Skin of body (tissue), 2 donors: ENCODE data around the gene TBC1D2B. TPM values are rescaled to one million over a fixed set of nuclear protein-coding genes. Genes with fewer than 3 reads are reported as not detected.
"Not testable (repeated sequence)": the region's sequence is repeated elsewhere in the genome, so short reads cannot be mapped to it uniquely, and the experiment has no call there.

Experiments used
- DNase-seq: peaks from one replicate; lab custom pipeline; 2025; lab: John Stamatoyannopoulos, UW
- total RNA-seq: library from RNA; depleted of rRNA; stranded (reverse); fragments of >200 nt; gene quantifications from one replicate; pipeline ENCODE4 v1.2.3, GENCODE V29; 2014

Gene TBC1D2B
- total RNA-seq, 1 donor from 2014 or later = 67.1 TPM

DNA sequence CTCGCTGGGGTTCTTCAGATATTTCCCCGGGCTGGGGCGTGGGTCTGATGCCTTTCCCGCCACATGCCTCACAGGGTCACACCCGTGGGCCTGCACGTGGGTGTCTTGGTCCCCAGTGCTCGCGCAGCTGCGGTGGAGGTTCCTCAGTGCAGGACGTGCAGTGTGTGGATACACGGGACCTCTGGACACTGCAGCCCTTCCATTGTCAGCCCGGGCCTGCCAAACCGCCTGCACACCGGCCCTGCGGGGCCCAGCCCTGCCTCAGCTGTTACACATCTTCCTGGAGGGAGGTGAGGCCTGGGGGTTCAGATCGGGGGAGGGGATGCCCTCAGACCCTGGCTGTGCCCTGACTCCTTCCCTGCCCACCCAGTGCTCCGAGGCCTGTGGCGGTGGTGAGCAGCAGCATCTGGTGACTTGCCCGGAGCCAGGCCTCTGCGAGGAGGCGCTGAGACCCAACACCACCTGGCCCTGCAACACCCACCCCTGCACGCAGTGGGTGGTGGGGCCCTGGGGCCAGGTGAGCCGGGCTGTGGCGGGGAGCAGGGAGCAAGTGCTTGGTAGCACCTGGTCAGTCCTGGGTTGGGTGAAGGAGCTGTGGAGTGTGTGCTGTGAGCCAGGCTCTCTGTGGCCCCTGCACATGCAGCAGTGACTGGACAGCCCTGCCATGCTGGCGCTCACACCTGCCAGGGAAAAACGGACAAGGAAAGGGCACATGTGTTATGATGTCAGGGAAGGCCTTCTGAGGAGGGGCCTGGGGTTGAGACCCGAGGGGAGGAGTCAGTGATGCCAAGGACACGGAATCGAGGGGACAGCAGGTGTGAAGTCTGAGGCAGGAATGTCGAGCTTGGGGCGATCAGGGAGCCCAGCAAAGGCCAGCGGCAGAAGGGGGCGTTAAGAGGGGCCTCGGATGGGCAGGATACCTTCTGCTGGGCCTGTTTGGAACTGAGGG lies 88.9 kb downstream of the TBC1D2B start:
- no peak for DNase-seq

DNA sequence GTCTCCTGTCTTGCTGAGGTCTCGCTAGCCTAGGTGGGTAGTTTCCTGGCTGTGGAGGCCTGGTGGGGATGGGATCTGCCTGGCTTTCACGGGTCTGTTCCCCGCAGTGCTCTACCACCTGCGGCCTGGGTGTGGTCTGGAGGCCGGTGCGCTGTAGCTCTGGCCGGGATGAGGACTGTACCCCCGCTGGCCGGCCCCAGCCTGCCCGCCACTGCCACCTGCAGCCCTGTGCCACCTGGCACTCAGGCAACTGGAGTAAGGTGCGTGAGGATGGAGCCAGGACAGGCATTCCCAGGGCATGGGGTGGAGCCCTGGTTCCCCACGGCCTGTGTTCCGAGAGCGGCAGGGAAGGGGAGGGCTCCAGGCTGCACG lies 89.8 kb downstream of the TBC1D2B start:
- DNase-seq = not testable (repeated sequence)

DNA sequence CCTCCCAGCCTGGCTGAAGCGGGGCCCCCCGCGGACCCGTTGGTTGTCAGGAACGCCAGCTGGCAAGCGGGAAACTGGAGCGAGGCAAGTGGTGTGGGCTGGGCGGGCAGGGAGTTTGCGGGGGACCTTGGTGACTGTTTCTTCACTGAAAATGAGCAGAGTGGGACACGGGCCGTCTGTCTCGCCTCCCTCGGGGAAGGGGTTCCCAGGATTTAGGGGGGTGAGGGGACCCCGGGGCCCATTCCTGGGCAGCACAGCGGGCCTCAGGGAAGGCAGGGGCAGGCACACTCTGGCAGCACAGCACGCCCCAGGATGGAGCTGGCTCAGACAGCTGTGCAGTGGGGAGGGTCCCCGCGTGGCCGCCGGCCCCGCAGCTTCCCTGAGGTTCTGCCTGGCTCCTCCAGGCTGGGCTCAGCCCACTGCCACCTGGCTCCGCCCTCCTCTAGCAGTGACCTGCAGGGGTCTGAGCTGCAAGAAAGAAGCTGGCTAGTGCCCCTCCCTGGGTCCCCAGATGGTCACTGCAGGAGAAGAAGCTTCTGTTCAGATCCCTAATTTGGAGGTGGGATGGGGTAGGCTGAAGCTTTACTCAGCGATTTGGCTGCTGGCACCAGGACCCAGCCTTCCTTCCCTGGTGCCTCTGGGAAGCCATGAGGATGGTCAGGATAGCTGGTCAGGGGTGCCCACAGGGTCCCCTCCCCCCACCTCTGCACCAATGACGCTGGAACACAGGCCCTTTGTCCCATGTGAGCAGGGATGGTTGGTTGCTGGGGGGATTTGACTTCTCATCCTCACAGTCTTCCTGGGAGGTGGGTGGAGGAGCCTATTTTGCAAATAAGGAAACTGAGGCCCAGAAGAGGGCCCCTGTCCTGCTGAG lies 90.4 kb downstream of the TBC1D2B start:
- no peak for DNase-seq

DNA sequence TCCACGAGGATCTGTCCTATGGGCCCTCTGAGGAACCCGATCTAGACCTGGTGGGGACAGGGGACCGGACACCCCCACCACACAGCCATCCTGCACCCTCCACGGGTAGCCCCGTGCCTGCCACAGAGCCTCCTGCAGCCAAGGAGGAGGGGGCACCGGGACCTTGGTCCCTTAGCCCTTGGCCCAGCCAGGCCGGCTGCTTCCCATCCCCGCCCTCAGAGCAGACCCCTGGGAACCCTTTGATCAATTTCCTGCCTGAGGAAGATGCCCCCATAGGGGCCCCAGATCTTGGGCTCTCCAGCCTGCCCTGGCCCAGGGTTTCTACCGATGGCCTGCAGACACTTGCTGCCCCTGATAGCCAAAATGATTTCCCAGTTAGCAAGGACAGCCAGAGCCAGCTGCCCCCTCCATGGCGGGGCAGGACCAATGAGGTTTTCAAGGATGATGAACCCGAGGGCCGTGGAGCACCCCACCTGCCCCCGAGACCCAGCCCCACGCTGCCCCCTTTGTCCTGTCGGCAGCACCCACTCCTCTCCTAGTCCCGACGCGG lies 91.5 kb downstream of the TBC1D2B start:
- no peak for DNase-seq

DNA sequence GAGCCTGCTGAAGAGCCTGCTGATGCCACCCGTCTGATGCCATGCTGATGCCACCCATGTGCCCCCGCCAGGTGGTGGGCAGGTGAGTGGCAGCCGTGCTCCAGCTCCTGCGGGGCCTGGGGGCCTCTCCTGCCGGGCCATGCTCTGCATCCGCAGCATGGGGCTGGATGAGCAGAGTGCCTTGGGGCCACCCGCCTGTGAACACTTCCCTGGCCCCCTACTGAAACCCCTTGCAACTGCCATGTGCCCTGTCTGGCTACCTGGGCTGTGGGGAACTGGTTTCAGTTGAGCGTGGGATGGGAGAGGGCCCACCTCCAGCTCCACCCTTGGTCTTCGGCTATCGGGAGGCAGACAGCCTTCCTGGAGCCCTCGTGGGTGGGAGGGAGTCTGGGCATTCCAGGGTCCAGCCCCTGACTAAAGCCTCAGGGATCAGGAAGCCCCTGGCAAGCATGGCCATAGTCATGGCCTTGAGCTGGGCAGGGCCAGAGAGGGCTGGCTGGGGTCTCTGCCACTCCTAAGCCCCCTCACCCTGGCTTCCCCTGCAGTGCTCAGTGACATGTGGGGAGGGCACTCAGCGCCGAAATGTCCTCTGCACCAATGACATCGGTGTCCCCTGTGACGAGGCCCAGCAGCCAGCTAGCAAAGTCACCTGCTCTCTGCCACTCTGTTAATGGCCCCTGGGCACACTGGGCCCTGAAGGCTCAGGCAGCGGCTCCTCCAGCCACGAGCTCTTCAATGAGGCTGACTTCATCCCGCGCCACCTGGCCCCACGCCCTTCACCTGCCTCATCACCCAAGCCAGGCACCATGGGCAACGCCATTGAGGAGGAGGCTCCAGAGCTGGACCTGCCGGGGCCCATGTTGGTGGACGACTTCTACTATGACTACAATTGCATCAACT lies 92.2 kb downstream of the TBC1D2B start:
- no peak for DNase-seq

DNA sequence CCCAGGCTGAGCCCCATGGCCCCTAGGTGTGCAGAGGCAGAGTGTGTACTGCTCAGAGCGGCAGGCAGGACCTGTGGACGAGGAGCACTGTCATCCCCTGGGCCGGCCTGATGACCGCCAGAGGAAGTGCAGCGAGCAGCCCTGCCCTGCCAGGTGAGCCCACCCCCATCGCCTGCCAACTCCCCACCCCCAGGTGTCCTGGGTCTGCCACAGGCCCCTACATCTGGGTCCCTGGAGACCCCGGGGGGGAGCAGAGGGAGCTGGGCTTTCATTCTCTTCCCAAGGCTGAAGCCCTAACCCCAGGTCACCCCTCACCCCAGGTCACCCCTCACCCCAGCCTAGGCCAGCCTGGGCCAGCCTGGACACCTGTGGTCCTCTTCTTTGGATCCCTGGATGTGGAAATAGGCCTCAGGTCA lies 93.1 kb downstream of the TBC1D2B start:
- no peak for DNase-seq

DNA sequence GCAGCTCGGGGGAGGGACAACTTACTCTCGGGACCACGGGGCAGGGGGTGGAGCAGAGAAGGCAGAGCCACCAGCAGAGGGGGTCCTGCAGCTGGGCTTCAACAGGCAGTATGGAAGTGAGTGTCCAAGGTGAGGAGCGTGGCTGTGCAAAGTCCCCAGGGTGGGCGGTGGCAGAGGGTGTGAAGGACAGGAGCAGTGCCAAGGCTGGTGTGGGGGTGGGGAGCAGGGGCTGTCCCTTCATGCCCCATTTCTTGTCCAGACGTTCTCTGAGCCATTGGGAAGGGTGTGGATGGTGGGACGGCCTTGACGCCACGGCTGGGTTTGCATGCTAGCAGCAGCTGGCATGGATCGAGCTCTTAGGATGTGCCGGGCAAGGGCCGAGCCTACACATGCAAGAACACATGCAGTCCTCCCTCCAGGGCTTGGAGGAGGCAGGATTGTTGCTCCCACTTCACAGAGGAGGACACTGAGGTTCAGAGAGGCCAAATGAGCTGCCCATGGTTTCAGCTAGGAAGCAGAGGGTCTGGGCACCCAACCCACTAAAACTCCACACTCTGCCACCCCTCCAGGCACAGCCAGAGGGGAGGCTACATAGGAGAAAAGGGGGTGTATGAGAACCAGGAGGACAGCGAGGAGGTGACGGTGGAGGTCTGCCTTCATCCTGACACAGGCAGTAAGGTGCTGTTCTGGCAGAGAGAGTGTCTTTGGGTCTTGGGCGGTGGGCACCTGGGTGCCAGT lies 93.6 kb downstream of the TBC1D2B start:
- DNase-seq = no peak

DNA sequence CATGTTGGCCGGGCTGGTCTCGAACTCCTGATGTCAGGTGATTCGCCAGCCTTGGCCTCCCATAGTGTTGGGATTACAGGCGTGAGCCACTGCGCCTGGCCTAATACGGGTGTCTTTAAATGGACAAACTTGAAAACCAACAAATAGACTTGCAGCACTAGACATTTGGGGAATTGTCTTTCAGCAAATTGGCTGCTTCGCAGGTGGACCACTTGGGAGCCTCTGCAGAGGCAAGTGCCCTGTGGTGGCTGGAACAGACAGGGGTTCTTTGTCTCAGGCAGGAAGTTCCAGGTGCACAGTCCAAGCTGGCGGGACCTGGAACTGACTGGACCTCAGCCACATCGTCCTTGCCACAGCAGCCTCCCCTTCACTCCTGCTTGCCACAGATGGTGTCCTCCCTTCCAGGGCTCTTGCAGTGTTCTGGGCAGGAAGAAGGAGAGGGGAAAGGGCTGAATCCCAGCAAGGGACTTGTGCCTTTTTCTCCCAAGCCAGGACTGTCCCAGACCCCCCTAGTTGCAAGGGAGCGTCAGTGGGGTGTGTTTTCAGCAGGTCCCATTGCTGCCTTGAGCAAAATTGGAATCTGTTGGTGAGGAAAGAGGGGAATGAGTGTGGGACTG lies 94.3 kb downstream of the TBC1D2B start:
- DNase-seq = no peak

DNA sequence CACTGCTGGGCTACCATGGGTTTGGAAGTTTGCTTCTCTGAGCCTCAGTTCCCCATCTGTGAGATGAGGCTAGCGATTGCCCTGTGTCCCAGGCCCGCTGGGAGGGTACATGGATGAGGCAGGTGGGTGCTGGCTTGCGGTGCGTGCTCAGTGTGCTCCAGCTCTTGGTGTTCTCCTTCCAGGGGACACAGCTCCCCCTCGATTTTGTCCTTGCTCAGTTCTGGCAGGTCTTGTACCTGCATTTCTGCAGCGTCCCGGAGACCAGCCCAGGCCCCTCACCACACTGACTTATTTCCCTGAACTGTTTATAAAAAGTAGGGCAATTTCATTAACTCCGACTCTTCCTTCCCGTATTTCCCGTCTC lies 95.4 kb downstream of the TBC1D2B start:
- DNase-seq = no peak

DNA sequence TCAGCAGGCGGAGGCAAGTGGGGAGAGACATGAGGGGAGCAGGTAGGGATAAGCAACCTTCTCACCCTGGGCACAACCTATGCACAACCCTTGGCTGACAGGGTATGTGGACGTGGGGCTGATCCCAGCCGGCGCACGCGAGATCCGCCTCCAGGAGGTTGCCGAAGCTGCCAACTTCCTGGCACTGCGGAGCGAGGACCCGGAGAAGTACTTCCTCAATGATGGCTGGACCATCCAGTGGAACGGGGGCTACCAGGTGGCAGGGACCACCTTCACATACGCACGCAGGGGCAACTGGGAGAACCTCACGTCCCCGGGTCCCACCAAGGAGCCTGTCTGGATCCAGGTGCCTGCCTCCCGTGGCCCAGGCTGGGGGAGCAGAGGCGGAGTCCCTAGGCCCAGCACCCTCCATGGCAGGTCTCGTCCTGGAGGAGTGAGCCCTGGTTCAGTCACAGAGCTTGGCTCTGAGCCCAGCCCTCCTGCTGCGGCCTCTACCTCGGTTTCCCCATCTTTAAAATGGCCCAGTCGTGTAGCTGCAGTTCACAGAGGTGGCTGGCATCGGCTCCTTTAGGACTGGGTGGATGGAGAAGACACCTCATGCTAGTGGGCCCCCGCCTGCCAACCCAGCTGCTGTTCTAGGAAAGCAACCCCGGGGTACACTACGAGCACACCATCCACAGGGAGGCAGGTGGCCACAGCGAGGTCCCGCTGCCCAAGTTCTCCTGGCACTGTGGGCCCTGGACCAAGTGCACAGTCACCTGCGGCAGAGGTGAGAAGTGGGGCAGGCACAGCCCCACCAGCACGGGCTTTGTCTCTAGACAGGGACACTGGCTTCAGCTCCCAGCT lies 96.0 kb downstream of the TBC1D2B start:
- DNase-seq = no peak

DNA sequence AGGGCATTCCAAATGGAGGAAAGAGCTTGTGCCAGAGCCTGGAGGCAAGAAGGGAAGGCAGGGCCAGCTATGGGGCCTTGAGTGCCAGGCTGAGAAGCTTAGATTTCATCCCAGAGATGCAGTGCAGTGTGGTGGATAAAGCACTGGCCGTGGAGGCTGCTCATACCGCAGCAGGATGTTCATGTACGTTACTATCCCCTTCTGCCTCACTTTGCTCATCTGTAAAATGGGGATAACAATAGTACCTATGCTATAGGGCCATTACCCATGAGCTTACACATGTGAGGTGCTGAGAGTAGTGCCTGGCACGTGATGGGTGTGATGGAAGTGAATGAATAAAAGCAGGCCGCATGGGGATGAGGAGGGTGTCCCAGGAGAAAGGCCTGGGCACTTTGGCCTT lies 96.8 kb downstream of the TBC1D2B start:
- not testable (repeated sequence) for DNase-seq

DNA sequence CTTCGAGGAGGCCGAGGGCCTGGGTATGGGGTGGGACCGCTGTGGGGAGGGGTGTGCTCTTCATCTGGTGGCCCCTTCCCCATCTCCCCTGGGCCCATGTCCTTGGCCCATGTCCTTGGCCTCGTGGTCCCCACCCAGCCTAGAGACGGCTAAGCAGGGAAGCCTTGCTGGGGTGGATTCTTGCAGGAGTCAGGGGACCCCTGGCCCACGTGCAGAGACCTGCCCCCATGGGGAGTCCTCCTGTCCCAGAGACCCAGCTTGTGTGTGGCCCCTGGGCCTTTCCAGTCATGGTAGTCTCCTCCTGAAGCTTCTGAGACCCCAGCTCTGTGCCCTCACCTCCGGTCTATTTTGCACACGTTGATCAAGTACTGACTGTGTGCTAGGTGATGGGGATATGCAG lies 97.4 kb downstream of the TBC1D2B start:
- no peak for DNase-seq

DNA sequence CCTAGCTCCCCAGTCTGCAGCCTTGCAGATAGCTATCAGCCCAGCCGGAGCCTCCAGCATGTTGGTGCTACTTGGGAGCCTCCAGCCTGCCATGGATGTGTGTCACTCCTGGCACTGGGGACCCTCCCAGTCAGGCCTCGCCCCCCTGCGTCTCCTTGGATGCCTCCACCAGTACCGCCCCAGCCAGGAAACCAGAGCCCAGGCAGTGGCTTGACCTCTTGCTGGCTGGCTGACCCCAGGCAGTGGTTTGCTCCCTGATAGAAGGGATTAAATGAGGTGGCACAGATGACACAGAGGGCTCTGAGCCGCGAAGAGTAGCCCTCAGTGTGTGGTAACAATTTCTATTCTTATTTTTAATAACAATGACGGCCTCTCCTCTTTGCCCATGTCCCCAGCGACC lies 98.4 kb downstream of the TBC1D2B start:
- not testable (repeated sequence) for DNase-seq

DNA sequence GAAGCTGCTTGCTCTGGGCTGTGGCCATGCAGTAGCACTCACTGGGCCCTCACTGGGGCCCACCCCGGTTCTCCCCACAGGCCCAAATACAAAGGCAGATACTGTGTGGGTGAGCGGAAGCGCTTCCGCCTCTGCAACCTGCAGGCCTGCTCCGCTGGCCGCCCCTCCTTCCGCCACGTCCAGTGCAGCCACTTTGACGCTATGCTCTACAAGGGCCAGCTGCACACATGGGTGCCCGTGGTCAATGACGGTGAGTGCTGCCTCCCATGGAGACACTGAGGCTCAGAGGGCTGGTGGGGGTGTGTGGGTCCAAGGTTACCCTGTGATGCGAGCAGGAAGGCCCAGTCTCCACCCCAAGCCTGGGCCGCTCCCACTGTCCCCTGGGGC lies 98.8 kb downstream of the TBC1D2B start:
- not testable (repeated sequence) for DNase-seq

DNA sequence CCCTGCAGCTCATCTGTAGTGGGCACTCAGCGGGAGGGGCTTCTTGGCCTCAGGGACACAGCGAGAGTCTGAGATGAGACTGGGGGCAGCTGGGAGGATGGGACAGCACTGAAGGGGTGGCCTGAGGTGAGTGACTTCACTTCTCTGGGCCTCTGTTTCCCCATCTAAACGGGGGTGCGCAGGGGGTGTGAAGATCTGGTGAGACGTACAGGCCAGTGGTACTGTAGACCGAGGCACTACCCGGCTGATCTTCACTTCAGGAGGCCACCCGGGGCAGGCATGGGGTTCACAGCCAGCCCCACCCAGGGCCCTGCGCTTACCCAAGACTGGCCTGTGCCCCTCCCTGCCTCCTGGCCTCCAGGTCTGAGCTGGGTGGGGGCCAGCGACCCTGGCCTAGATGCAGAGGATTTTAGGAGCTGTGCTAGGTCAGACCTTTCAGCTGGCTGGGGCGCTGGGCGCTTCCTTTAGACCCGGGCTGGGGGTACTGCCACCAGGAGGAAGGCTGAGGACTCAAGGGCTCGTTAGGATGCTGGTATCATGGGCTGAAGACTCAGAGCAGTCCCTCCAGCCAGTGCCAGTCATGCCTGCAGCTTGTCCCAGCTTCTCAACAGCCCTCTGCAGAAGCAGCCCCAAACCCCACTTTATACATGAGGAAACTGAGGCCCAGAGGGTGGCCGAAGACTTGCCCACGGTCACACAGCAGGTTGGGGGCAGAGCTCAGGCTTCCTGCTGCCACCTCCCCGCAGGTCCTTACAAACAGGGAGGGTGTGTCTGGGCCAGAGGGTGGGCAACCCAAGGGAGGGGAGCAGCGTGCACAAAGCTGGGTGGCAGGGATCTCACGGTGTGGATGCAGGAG lies 99.4 kb downstream of the TBC1D2B start:
- DNase-seq = not testable (repeated sequence)

DNA sequence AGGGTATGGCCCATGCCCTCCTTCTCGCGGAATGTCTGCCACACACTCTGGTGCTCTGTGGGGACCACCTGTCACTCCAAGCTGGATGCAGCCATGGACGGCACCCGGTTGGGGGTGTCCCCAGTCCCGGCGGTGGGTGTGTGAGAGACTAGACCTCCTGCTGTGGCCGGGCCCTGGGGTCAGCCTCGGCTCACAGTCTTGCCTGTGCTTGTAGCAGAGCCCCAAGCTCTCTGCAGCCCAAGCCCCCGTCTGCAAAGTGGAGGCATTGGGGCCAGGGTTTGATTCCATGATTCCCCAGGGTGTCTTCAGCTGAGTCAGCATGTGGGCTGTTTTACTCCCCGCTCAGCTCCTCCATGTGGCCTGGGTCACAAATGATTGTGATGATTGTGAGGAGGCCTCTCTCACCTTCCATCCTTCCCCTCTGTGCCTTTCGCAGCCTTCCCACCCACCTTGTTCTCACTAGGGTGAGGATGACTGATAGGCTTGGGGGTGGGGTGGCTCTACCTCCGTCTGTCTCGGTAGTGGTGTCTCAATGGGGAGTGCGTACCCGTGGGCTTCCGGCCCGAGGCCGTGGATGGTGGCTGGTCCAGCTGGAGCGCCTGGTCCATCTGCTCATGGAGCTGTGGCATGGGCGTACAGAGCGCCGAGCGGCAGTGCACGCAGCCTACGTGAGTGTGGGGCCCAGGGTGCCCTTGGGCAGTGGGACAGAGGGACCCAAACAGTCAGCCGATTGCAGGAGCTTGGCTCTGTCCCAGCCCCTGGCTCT lies 100.6 kb downstream of the TBC1D2B start:
- DNase-seq = not testable (repeated sequence)

DNA sequence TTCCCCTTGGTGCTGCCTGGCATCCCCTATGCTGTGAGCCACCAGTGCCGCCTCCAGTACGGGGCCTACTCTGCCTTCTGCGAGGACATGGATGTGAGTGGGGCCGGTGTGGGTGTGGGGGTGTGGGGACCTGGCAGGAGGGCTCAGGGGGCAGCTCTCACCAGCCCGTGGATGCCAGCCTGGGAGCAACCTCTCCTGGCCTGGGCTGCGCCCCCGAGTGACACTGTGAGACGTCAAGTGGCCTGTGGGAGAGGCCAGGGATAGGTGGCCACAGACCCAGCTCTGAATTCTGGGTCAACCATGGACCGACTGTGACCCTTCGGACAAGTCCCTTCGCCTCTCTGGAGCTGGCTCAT lies 101.4 kb downstream of the TBC1D2B start:
- DNase-seq = not testable (repeated sequence)
